GM12878 (cell line): ENCODE data around the gene EPN1. TPM values are rescaled to one million over a fixed set of nuclear protein-coding genes. Genes with fewer than 3 reads are reported as not detected.

ENCODE experiments used
- BHLHE40 ChIP-seq, 2 experiments: fragments of 450-650 bp in 1 of 2; IDR thresholded peaks; 2 replicates each; pipeline ENCODE4 v1.6.1; 2011 to 2017; ENCODE audit warnings: low read depth in 2 of 2, borderline replicate concordance in 1 of 2, improper control_type of control experiment in 1 of 2, low read length in 1 of 2, mild to moderate bottlenecking in 1 of 2
- CBX5 ChIP-seq: sonication (generic); IDR thresholded peaks from 2 replicates; pipeline ENCODE4 v1.6.1; 2016; ENCODE audit warnings: low read depth, moderate library complexity, mild to moderate bottlenecking, inconsistent platforms
- CREB1 ChIP-seq: IDR thresholded peaks from 2 replicates; pipeline ENCODE4 v1.6.1; 2012; ENCODE audit warnings: low read depth, mild to moderate bottlenecking, inconsistent platforms
- EED ChIP-seq: sonication (generic); IDR thresholded peaks from 2 replicates; pipeline ENCODE4 v1.6.1; 2016; ENCODE audit warnings: antibody characterized with exemption, low read depth
- HDAC6 ChIP-seq: fragments of 200-600 bp; sonication (generic); IDR thresholded peaks from one replicate; pipeline ENCODE4 v1.8.0; 2017; ENCODE audit warnings: antibody characterized with exemption; ENCODE audit not compliant: unreplicated experiment
- IRF4 ChIP-seq: IDR thresholded peaks from 2 replicates; pipeline ENCODE4 v1.6.1; 2011; ENCODE audit warnings: low read depth, low read length
- KAT2A ChIP-seq: conservative IDR thresholded peaks from 2 replicates; pipeline ENCODE4 v1.6.1; 2011; ENCODE audit warnings: low read depth, low read length; ENCODE audit not compliant: control insufficient read depth
- LARP7 ChIP-seq: fragments of 450-650 bp; IDR thresholded peaks from 2 replicates; pipeline ENCODE4 v1.6.1; 2017; ENCODE audit warnings: mild to moderate bottlenecking
- MTA2 ChIP-seq: fragments of 450-650 bp; IDR thresholded peaks from 2 replicates; pipeline ENCODE4 v1.6.1; 2016; ENCODE audit warnings: low read depth, mild to moderate bottlenecking, moderate library complexity
- NR2C1 ChIP-seq: fragments of 450-650 bp; IDR thresholded peaks from 2 replicates; pipeline ENCODE4 v1.6.1; 2017; ENCODE audit warnings: antibody characterized with exemption, mild to moderate bottlenecking, moderate library complexity
- POLR2AphosphoS5 ChIP-seq: IDR thresholded peaks from 2 replicates; pipeline ENCODE4 v1.6.1; 2011; ENCODE audit warnings: mild to moderate bottlenecking, low read length, inconsistent platforms
- RCOR1 ChIP-seq: conservative IDR thresholded peaks from 2 replicates; pipeline ENCODE4 v1.6.1; 2012; ENCODE audit warnings: low read depth, low read length, improper control_type of control experiment
- SP1 ChIP-seq: IDR thresholded peaks from one replicate; pipeline ENCODE4 v1.6.1; 2011; ENCODE audit warnings: low read depth, low read length
- SPI1 ChIP-seq: IDR thresholded peaks from 2 replicates; pipeline ENCODE4 v1.6.1; 2011; ENCODE audit warnings: low read depth, mild to moderate bottlenecking, low read length, moderate library complexity, borderline replicate concordance; ENCODE audit not compliant: insufficient read depth
- SRF ChIP-seq, 2 experiments: IDR thresholded peaks; 2 replicates each; pipeline ENCODE4 v1.6.1; 2011; ENCODE audit warnings: low read depth in 2 of 2, low read length in 2 of 2, mild to moderate bottlenecking in 1 of 2, moderate library complexity in 1 of 2
- SUZ12 ChIP-seq: fragments of 200-600 bp; sonication (generic); IDR thresholded peaks from one replicate; pipeline ENCODE4 v1.6.1; 2018; ENCODE audit warnings: antibody characterized with exemption, mild to moderate bottlenecking; ENCODE audit not compliant: unreplicated experiment
- YY1 ChIP-seq: IDR thresholded peaks from 2 replicates; pipeline ENCODE4 v1.6.1; 2011; ENCODE audit warnings: low read depth, mild to moderate bottlenecking, low read length
- polyA plus RNA-seq, 11 experiments: library from polyadenylated mRNA; depleted of rRNA in 4 of 11; unstranded in 6 of 11; stranded (reverse) in 5 of 11; fragments of >200 nt; fragmentation: Nextera tagmentation in 4 of 11; fragmentation: Illumina TruSeq in 1 of 11; extraction: Ambion mirVana in 4 of 11; extraction: Trizol in 1 of 11; gene quantifications; 1 replicate in 1 of 11; 2 replicates in 10 of 11; pipeline versions ENCODE4 v1.2.1 to v1.2.3, GENCODE V29; 2011 to 2016; ENCODE audit warnings: inconsistent platforms in 2 of 11, missing spikeins in 2 of 11, low read depth in 1 of 11
- total RNA-seq, 4 experiments: library from RNA; depleted of rRNA in 3 of 4; stranded (reverse); fragments of >200 nt in 3 of 4; fragmentation: Illumina TruSeq in 1 of 4; extraction: Trizol in 1 of 4; gene quantifications; 2 replicates each; pipeline versions ENCODE4 v1.2.1 to v1.2.3, GENCODE V29; 2013 to 2021
- TF ChIP-seq, protein P1 (sequence below): fragments of 450-650 bp; IDR thresholded peaks from 2 replicates; pipeline ENCODE4 v1.6.1; 2017; ENCODE audit warnings: mild to moderate bottlenecking, low read depth, inconsistent platforms; ENCODE audit not compliant: poor library complexity, severe bottlenecking
- TF ChIP-seq, protein P2 (sequence below): fragments of 450-650 bp; IDR thresholded peaks from 2 replicates; pipeline ENCODE4 v1.6.1; 2017; ENCODE audit warnings: mild to moderate bottlenecking, moderate library complexity
- TF ChIP-seq, protein P3 (sequence below): IDR thresholded peaks from 2 replicates; pipeline ENCODE4 v1.6.1; 2012; ENCODE audit warnings: improper control_type of control experiment, low read depth, low read length; ENCODE audit not compliant: insufficient replicate concordance

The EPN1 gene
- total and polyA plus RNA-seq, 10 of the 15 experiments (the other 5 are each of a cell fraction or from before 2014, with no cell fraction given): 0.11 to 88.5 (median 10.6) TPM

DNA sequence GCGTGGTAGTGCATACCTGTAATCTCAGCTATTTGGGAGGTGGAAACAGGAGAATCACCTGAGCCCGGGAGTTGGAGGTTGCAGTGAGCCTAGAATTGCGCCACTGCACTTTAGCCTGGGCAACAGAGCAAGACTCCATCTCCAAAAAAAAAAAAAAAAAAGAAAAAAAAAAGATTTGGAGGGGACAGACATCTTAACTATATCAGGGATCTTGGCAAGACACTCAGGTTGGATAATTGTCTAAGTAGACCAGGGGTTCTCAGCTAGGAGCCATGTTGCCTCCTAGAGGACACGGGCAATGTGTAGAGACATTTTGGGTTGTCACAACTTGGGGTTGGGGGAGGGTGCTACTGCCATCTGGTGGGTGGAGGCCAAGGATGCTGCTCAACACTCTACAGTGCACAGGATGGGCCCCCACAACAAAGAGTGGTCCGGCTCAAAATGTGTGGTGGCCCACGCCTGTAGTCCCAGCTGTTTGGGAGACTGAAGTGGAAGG, 36.1 kb upstream of the EPN1 start (continued):
- TF ChIP-seq, protein P1, sequence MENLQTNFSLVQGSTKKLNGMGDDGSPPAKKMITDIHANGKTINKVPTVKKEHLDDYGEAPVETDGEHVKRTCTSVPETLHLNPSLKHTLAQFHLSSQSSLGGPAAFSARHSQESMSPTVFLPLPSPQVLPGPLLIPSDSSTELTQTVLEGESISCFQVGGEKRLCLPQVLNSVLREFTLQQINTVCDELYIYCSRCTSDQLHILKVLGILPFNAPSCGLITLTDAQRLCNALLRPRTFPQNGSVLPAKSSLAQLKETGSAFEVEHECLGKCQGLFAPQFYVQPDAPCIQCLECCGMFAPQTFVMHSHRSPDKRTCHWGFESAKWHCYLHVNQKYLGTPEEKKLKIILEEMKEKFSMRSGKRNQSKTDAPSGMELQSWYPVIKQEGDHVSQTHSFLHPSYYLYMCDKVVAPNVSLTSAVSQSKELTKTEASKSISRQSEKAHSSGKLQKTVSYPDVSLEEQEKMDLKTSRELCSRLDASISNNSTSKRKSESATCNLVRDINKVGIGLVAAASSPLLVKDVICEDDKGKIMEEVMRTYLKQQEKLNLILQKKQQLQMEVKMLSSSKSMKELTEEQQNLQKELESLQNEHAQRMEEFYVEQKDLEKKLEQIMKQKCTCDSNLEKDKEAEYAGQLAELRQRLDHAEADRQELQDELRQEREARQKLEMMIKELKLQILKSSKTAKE: no peak
- TF ChIP-seq SUZ12: no peak
- no peak for TF ChIP-seq KAT2A
- peak; percentile 49; the same call in 1 of the 2 replicates for TF ChIP-seq POLR2AphosphoS5
- TF ChIP-seq IRF4: 0 out of 2 replicates have a peak, but pooled peaks have one; percentile 17
- no peak for TF ChIP-seq RCOR1
- TF ChIP-seq, protein P2, sequence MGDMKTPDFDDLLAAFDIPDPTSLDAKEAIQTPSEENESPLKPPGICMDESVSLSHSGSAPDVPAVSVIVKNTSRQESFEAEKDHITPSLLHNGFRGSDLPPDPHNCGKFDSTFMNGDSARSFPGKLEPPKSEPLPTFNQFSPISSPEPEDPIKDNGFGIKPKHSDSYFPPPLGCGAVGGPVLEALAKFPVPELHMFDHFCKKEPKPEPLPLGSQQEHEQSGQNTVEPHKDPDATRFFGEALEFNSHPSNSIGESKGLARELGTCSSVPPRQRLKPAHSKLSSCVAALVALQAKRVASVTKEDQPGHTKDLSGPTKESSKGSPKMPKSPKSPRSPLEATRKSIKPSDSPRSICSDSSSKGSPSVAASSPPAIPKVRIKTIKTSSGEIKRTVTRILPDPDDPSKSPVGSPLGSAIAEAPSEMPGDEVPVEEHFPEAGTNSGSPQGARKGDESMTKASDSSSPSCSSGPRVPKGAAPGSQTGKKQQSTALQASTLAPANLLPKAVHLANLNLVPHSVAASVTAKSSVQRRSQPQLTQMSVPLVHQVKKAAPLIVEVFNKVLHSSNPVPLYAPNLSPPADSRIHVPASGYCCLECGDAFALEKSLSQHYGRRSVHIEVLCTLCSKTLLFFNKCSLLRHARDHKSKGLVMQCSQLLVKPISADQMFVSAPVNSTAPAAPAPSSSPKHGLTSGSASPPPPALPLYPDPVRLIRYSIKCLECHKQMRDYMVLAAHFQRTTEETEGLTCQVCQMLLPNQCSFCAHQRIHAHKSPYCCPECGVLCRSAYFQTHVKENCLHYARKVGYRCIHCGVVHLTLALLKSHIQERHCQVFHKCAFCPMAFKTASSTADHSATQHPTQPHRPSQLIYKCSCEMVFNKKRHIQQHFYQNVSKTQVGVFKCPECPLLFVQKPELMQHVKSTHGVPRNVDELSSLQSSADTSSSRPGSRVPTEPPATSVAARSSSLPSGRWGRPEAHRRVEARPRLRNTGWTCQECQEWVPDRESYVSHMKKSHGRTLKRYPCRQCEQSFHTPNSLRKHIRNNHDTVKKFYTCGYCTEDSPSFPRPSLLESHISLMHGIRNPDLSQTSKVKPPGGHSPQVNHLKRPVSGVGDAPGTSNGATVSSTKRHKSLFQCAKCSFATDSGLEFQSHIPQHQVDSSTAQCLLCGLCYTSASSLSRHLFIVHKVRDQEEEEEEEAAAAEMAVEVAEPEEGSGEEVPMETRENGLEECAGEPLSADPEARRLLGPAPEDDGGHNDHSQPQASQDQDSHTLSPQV: no peak
- TF ChIP-seq CBX5: no peak
- no peak for TF ChIP-seq EED
- peak in 1 of 2 experiments; percentile 43; a peak in 1 of 4 replicates for TF ChIP-seq BHLHE40 (IDR thresholded peaks at IDR 0.05; ENCODE audit: borderline replicate concordance in 1 of 2, low read depth in 2 of 2, low read length in 1 of 2)
- TF ChIP-seq SRF (IDR thresholded peaks at IDR 0.05; ENCODE audit: low read depth in 2 of 2, low read length in 2 of 2): no peak
- TF ChIP-seq CREB1: 0 out of 2 replicates have a peak, but pooled peaks have one; percentile 42
- no peak for TF ChIP-seq SP1
- TF ChIP-seq, protein P3, sequence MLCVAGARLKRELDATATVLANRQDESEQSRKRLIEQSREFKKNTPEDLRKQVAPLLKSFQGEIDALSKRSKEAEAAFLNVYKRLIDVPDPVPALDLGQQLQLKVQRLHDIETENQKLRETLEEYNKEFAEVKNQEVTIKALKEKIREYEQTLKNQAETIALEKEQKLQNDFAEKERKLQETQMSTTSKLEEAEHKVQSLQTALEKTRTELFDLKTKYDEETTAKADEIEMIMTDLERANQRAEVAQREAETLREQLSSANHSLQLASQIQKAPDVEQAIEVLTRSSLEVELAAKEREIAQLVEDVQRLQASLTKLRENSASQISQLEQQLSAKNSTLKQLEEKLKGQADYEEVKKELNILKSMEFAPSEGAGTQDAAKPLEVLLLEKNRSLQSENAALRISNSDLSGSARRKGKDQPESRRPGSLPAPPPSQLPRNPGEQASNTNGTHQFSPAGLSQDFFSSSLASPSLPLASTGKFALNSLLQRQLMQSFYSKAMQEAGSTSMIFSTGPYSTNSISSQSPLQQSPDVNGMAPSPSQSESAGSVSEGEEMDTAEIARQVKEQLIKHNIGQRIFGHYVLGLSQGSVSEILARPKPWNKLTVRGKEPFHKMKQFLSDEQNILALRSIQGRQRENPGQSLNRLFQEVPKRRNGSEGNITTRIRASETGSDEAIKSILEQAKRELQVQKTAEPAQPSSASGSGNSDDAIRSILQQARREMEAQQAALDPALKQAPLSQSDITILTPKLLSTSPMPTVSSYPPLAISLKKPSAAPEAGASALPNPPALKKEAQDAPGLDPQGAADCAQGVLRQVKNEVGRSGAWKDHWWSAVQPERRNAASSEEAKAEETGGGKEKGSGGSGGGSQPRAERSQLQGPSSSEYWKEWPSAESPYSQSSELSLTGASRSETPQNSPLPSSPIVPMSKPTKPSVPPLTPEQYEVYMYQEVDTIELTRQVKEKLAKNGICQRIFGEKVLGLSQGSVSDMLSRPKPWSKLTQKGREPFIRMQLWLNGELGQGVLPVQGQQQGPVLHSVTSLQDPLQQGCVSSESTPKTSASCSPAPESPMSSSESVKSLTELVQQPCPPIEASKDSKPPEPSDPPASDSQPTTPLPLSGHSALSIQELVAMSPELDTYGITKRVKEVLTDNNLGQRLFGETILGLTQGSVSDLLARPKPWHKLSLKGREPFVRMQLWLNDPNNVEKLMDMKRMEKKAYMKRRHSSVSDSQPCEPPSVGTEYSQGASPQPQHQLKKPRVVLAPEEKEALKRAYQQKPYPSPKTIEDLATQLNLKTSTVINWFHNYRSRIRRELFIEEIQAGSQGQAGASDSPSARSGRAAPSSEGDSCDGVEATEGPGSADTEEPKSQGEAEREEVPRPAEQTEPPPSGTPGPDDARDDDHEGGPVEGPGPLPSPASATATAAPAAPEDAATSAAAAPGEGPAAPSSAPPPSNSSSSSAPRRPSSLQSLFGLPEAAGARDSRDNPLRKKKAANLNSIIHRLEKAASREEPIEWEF: no peak
- TF ChIP-seq LARP7: no peak
- peak; percentile 94 for TF ChIP-seq YY1
- no peak for TF ChIP-seq MTA2
- 0 out of 2 replicates have a peak, but pooled peaks have one; percentile 16 for TF ChIP-seq NR2C1
- TF ChIP-seq SPI1: no peak
- no peak for TF ChIP-seq HDAC6
